ELR (cell line): ENCODE results near the gene BCCIP.

Source experiments
- DNase-seq: peaks from one replicate; pipeline ENCODE4 v3.0.0-alpha.2; 2015; ENCODE audit warnings: low read depth

Gene BCCIP

GRCh38 chr10:125797994-125798662, 25.2 kb upstream of the BCCIP start:
- no peak for DNase-seq

DNA sequence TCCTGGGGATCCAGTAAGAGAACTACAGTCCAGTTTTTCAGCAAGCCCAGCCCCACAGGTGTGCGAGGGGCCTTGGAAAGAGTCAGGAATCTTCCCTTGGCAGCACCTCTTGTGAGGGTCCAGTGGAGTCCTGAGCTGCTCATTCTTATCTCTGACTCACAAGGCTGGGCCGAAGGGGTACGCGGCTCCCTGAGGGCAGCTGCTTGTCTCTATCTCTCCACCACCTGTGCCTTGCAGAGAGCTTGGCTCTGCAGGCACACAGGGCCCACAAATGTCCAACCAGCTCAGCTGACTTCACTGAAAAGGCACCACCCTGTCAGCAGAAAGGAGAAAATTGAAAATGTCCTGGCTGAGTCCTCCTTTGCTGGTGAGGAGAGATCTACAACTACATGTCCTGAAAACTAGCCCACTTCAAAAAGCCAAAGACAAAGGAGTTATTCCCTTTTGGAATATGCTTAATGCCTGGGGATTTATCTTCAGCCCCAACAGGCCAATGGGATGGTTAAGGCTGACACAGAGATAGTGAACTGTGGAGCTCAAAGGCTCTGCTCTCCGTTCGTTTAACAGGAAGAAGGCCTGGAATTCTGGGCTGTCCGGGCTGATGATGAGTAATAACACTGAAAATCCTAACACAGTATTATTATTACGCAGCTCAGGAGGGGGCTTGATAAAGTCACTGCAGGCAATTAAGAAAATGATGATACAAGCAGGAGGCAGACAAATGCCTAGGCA, 23.7 kb upstream of the BCCIP start:
- DNase-seq = no peak

- no peak for DNase-seq
Measured at GRCh38 chr10:125801574-125801973, 21.8 kb upstream of the BCCIP start.

DNA sequence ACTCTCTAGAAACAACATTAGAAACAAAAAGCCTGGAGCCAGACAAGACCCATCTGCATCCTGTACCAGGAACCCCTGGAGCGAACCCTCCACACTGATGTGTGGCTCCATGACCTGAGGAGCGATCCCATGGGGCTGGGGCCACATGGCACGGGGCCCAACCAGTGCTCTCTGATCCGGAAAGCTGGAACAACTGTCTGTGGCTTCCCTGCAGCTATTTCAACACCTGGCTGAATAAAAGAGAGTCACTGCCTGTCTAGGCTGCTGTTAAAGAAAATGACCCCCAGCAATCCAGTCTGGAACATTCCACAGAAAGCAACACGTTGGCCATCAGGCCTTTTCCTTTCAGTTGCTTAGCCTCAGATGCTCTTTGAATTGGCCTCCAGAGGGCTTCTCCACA, 21.2 kb upstream of the BCCIP start:
- no peak for DNase-seq

- peak; percentile 28 for DNase-seq
Measured at GRCh38 chr10:125802739-125803138, 20.6 kb upstream of the BCCIP start.

GRCh38 chr10:125808047-125808446, 15.3 kb upstream of the BCCIP start:
- no peak for DNase-seq

- no peak for DNase-seq
Measured at GRCh38 chr10:125811251-125811650, 12.1 kb upstream of the BCCIP start.

DNA sequence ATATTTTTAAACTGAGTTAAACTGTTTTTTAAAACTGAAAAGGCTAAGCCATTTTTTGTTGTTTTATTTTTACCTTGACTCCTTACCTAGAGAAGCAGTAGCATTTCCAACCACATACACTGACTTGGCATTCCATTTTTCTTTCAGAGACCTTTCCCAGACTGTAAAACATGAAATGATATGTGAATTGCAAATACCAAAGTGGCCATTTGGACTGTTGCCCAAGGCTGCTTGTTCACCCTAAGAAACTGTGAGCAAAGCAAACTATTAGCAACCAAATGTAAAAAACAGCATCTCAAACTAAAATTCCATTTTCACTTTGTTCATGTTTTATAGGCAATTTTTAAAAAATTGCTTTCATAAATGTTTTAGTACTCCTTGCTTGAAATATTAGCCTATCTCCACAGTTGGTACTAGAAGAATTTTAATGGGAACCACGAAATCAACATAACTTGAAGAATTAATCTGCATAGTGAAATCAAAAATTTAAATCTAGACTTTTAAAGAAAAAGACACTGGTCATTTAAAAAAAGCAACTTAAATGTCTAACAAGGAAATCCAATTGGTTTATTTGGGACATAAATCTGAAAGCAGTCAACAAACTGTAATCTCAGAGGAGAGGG, 11.1 kb upstream of the BCCIP start:
- DNase-seq = no peak

DNA sequence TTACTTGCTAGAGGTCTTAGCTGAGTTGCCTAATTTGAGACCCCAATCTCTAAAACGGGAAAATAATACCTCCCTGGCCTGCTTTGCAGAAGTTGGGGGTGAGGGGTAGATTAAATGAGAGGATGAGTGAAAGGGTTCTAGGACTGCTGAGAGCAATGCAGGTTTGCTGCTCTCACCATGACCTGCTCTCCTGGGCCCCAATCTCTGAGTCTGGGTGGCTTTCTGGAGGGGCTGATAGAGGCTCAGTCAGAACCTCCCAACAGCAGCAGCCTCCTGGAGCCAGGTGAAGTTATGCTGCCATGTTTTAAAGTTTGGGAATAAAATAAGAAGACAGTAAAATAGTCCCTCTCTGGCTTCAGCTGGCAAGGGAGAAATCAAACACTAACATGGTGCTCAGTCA, 7.6 kb upstream of the BCCIP start:
- no peak for DNase-seq

DNA sequence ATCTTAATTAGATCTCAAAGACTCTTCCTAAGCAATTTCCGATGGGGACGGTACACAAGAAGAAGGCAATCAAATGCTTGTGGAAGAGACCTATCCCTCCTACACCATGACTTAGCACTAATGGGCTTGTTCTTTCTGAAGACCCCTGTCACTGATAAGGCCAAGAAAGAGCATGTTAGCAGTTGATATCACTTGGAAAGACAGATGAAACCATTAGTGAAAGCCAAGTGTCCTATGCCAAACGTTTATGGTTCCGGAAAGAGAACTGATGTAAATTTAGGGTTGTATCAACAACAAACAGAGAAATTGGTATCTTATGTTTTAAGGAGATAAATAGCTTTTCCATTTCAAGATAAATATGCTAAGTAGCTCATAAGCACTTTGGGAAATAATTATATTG, 6.8 kb upstream of the BCCIP start:
- no peak for DNase-seq

DNA sequence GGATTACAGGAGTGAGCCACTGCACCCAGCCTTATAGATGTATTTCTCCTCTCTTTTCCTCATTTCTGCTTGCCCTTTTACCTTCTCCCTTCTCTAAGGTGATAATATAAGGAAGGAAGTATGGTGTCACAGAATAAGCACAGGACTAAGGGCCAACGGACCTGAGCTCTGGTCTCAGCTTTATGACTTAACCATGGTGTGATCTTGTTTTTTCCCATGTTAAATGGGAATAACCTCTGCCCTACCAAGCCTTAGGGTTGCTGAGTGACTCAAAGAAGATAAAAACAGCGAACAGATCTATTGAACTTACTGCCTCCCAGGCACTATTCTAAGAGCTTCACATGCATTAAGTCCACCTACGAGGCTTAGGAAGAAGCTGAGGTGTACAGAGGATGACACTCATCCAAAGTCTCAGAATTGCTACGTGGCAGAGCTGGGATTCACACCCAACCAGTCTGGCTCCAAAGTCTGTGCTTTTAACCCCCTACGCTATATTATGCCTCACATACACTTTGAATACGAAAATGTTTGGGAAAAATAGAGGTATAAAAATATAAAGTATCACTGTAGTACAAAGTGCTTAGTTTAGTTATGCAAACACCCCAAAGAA, 5.9 kb upstream of the BCCIP start:
- DNase-seq = no peak

- DNase-seq = no peak
Measured at GRCh38 chr10:125820701-125821100, 2.6 kb upstream of the BCCIP start.

GRCh38 chr10:125823663-125824251, 411 bp downstream of the BCCIP start:
- DNase-seq = peak; percentile 38

DNA sequence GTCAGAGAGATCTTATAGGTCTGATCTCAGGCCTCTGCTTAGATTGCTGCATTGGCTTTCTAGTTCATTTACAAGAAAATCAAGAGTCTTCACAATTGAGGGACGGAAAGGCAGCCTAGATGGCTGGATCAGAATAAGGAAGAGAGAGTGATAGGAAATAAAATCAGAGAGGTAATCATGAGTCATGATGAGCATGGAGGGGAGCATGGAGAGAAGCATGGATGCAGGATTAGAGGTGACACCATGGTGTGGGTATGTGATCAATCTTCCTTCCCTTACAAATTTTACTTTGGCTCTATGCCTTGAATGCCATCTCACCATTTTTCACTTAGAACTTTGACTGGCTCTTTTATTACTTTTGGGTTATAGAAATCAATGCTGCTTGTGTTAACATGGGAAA, 1.4 kb downstream of the BCCIP start:
- peak; percentile 90 for DNase-seq

- no peak for DNase-seq
Measured at GRCh38 chr10:125827133-125827532, 3.8 kb downstream of the BCCIP start.

DNA sequence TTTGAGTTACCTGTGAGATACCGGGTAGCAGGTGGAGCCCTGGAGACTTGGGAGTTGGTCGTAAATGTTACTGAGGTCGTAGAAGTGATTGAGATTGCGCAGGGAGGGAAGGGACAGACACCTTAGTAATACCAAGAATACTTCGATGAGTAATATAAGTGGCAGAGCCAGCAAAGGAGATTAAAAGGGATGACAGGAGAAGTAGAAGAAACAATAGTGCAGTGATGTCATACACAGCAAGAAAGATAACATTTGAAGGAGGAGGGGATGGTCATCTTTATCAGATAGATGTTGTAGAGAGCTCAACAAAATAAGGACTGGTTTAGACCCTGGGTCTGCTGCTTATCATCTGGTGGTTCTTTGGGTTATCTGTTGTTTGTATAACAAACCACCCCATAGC, 5.0 kb downstream of the BCCIP start:
- DNase-seq = no peak

GRCh38 chr10:125836746-125837145, 13.4 kb downstream of the BCCIP start:
- DNase-seq = no peak

DNA sequence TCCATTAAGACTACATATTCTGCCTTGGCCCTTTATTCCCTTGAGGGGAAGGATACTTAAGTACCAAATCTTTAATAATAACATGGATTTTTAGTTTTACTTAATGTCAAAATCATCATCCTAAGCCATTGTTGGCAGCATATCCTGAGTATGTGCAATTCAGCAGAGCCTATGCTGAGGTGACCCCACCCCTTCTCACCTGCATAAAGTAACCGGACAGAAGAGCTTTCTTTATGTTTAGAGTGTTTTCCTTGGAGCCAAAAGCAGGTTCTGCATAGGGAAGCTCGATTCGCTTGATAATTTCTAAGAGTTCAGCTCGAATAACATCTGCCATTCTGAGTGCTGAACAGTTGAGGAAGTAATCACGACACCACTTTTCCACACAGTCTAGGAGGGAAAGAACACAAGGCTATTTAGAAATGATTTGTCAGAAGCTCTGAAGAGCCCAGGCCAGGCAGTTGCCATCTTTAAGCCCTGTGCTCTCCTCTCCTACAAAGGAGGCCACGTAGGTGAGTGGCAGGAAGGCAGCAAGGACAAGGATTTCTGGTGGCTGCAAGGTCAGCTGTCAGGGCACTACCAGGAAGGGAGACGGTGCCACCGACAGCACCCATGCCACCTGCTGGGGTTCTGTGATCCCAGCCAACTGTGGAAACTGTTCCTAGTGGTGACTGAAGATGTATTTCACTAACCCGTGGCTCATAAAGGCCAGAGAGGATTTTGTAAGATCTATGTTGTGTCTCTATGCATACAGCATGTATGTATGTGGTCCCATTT, 15.6 kb downstream of the BCCIP start:
- DNase-seq = no peak

GRCh38 chr10:125840406-125840805, 17.1 kb downstream of the BCCIP start:
- no peak for DNase-seq

GRCh38 chr10:125840955-125841354, 17.6 kb downstream of the BCCIP start:
- peak; percentile 37 for DNase-seq

DNA sequence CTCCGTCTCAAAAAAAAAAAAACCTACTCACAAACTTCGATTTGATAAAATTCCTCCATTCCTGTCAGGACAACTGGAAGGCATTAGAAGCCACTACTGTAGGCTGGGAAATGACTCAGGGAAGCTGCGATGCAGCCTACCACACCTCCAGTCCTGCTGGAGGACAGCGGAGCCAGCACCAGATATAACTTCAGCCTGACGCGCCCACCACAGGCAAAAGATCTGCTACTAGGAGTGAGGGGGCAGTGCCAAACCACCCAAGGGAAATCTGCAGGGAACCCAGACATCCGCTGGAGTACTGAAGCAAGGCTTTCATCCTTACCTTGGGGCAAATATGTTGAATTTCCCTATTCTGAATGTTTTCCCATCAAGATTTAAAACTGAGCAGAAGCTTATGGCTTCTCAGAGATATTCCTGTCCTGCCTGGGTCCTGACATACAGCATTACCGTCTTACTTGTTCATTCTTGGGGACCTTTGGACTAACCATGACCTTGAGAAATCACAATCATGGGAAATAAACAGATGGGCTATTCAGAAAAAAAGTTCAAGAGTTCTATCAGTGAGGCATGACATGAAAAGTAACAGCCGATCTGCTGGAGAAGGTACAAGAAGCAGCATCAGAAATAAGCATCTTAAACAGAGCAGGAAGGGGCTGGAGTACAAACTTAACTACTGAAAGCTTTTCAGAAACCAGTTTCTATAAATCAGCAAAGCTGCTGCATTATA, 20.4 kb downstream of the BCCIP start:
- DNase-seq = no peak
